ENCODE measurements around the gene PRM1.

- TF ChIP-seq CTCF (CRISPR knock-in tag; IDR thresholded peaks at IDR 0.05): no peak
- TF ChIP-seq IRF1 (CRISPR knock-in tag; IDR thresholded peaks at IDR 0.05; ENCODE audit: low read depth): no peak
- no peak for TF ChIP-seq FOSL1 (CRISPR knock-in tag; IDR thresholded peaks at IDR 0.05; ENCODE audit: borderline replicate concordance)
- TF ChIP-seq REST (IDR thresholded peaks at IDR 0.05; ENCODE audit: borderline replicate concordance in 1 of 2, low read depth in 1 of 2, low read length in 2 of 2): no peak
- no peak for TF ChIP-seq SMYD3 (CRISPR knock-in tag; IDR thresholded peaks at IDR 0.05)
- TF ChIP-seq ZNF20 (CRISPR knock-in tag; IDR thresholded peaks at IDR 0.05): no peak
- TF ChIP-seq ZNF530 (CRISPR knock-in tag; IDR thresholded peaks at IDR 0.05; ENCODE audit: low read depth): no peak
- TF ChIP-seq MAZ (IDR thresholded peaks at IDR 0.05; ENCODE audit: borderline replicate concordance, low read depth, low read length): no peak
- TF ChIP-seq MAZ (CRISPR knock-in tag; IDR thresholded peaks at IDR 0.05; ENCODE audit: low read depth): no peak
- TF ChIP-seq TARDBP (CRISPR knock-in tag; IDR thresholded peaks at IDR 0.05): no peak
- no peak for TF ChIP-seq KDM4B (CRISPR knock-in tag; IDR thresholded peaks at IDR 0.05)
- TF ChIP-seq ZMYM2 (CRISPR knock-in tag; IDR thresholded peaks at IDR 0.05): no peak
- no peak for TF ChIP-seq BCL6 (CRISPR knock-in tag; IDR thresholded peaks at IDR 0.05)
- no peak for TF ChIP-seq TCF7 (IDR thresholded peaks at IDR 0.05; ENCODE audit: low read depth)
These were observed 47.3 kb downstream of the PRM1 start for GRCh38 chr16:11233727-11234376.
